OCI-LY1 (cell line): ENCODE measurements around the gene CD200.

Experiments used
- H2AFZ ChIP-seq: fragments of 200-600 bp; sonication (generic), shearing (Covaris generic); 2 replicates; pipeline ENCODE4 v1.6.0; 2014; ENCODE audit warnings: antibody characterized with exemption, mild to moderate bottlenecking, low read length
- H3F3A ChIP-seq: fragments of 200-600 bp; sonication (generic), shearing (Covaris generic); 2 replicates; pipeline ENCODE4 v1.6.0; 2014; ENCODE audit warnings: mild to moderate bottlenecking, antibody characterized with exemption, low read length, moderate library complexity; ENCODE audit not compliant: insufficient read depth
- H3K27ac ChIP-seq: fragments of 200-600 bp; sonication (generic); 2 replicates; pipeline ENCODE4 v1.5.1; 2014; ENCODE audit warnings: low read length, mixed run types, mild to moderate bottlenecking, low read depth; ENCODE audit not compliant: poor library complexity, severe bottlenecking
- H3K27me3 ChIP-seq: fragments of 200-600 bp; sonication (generic); 2 replicates; pipeline ENCODE4 v1.6.0; 2014; ENCODE audit warnings: antibody characterized with exemption, mild to moderate bottlenecking, low read length, moderate library complexity; ENCODE audit not compliant: insufficient read depth
- H3K36me3 ChIP-seq: fragments of 200-600 bp; sonication (generic); 2 replicates; pipeline ENCODE4 v1.6.1; 2014; ENCODE audit warnings: mild to moderate bottlenecking, antibody characterized with exemption, low read length, moderate library complexity, mixed read lengths; ENCODE audit not compliant: insufficient read depth
- H3K4me1 ChIP-seq: fragments of 200-600 bp; sonication (generic); 2 replicates; pipeline ENCODE4 v1.5.1; 2014; ENCODE audit warnings: mild to moderate bottlenecking, low read length, moderate library complexity; ENCODE audit not compliant: insufficient read depth, severe bottlenecking
- H3K4me2 ChIP-seq: fragments of 200-600 bp; sonication (generic), shearing (Covaris generic); 2 replicates; pipeline ENCODE4 v1.6.1; 2014; ENCODE audit warnings: low read length
- H3K4me3 ChIP-seq: fragments of 200-600 bp; sonication (generic); 2 replicates; pipeline ENCODE4 v1.5.1; 2014; ENCODE audit warnings: low read length, low read depth, mild to moderate bottlenecking, mixed read lengths; ENCODE audit not compliant: poor library complexity, severe bottlenecking
- H3K79me2 ChIP-seq: fragments of 200-600 bp; shearing (Covaris generic); 2 replicates; pipeline ENCODE4 v1.6.1; 2016; ENCODE audit warnings: mixed run types, low read length, mixed read lengths; ENCODE audit not compliant: insufficient read depth
- H3K9ac ChIP-seq: fragments of 200-600 bp; sonication (generic), shearing (Covaris generic); 2 replicates; pipeline ENCODE4 v1.6.1; 2014; ENCODE audit warnings: mild to moderate bottlenecking, low read length, mixed read lengths
- H3K9me2 ChIP-seq: fragments of 200-600 bp; sonication (generic), shearing (Covaris generic); 2 replicates; pipeline ENCODE4 v1.6.1; 2014; ENCODE audit warnings: low read depth, mild to moderate bottlenecking, low read length, mixed read lengths
- H3K9me3 ChIP-seq: fragments of 200-600 bp; shearing (Covaris generic); 2 replicates; pipeline ENCODE4 v1.6.1; 2014; ENCODE audit warnings: low read length, mixed read lengths
- H4K20me1 ChIP-seq: fragments of 200-600 bp; sonication (generic), shearing (Covaris generic); 2 replicates; pipeline ENCODE4 v1.6.0; 2016; ENCODE audit warnings: mild to moderate bottlenecking, low read length; ENCODE audit not compliant: insufficient read depth
- EZH2 ChIP-seq: fragments of 200-600 bp; sonication (generic), shearing (Covaris generic); IDR thresholded peaks from 2 replicates; pipeline ENCODE4 v1.8.0; 2017; ENCODE audit warnings: borderline replicate concordance, mixed run types, mild to moderate bottlenecking, antibody characterized with exemption, low read length, moderate library complexity, mixed read lengths
- TF ChIP-seq, protein P1 (sequence below): fragments of 200-600 bp; sonication (generic), shearing (Covaris generic); IDR thresholded peaks from 2 replicates; pipeline ENCODE4 v1.5.1; 2017; ENCODE audit warnings: mild to moderate bottlenecking, antibody characterized with exemption, low read length, moderate library complexity, mixed read lengths

Gene CD200

DNA sequence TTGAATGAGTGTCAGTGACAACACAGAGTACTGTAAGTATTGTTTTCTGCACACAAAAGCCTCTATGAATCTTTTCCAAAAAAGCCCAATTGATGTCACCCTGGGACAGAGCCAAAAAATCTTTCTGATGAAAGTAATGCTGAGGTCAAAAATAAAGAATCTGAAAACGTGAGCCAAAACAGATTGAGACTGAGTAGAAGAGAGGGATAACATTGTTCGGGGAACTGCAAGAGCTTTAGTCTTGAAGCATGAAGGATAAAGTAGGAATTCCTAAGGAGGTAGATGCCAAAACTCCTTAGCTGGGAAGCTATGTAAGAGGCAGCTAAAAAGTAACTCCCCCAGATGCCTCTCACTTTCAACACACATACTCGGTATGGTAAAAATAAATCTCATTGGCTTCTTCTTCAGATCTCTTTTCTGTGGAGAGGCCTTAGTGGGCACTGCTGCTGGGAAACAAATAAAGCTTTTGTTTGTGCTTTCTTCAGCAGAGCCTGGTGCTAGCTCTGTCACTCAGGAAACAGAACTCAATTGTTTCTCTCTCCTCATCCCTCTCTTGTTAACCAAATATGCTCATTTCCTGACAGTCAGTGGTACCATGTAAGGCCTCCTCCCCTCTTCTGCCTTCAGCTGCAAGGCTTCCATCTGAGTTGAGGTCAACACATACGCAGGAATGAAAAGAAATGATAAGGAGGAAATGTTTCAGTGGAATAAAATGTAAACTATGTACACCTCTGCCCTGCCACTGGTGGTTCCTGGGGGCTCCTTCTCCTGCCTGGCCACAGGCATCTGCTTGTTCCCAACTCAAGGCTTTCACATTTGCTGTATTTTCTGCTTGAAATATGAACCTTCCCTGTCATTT lies 58.1 kb downstream of the CD200 start:
- no peak overlapping the region for H3K27ac ChIP-seq
- H2AFZ ChIP-seq = no peak overlapping the region
- no peak overlapping the region for H3K9ac ChIP-seq
- TF ChIP-seq, protein P1, sequence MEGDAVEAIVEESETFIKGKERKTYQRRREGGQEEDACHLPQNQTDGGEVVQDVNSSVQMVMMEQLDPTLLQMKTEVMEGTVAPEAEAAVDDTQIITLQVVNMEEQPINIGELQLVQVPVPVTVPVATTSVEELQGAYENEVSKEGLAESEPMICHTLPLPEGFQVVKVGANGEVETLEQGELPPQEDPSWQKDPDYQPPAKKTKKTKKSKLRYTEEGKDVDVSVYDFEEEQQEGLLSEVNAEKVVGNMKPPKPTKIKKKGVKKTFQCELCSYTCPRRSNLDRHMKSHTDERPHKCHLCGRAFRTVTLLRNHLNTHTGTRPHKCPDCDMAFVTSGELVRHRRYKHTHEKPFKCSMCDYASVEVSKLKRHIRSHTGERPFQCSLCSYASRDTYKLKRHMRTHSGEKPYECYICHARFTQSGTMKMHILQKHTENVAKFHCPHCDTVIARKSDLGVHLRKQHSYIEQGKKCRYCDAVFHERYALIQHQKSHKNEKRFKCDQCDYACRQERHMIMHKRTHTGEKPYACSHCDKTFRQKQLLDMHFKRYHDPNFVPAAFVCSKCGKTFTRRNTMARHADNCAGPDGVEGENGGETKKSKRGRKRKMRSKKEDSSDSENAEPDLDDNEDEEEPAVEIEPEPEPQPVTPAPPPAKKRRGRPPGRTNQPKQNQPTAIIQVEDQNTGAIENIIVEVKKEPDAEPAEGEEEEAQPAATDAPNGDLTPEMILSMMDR = no peak
- H3K27me3 ChIP-seq = no peaks in the 10 kb centered on the region
- H3K9me3 ChIP-seq = no peaks in the 10 kb centered on the region; the same call in 1 of the 2 replicates
- no peaks in the 10 kb centered on the region for H4K20me1 ChIP-seq
- no peaks in the 10 kb centered on the region for H3K79me2 ChIP-seq
- no peaks in the 10 kb centered on the region for H3F3A ChIP-seq
- H3K36me3 ChIP-seq = no peaks in the 10 kb centered on the region
- no peaks in the 10 kb centered on the region for H3K9me2 ChIP-seq
- H3K4me2 ChIP-seq = no peak overlapping the region
- H3K4me3 ChIP-seq = no peak overlapping the region
- H3K4me1 ChIP-seq = no peaks in the 10 kb centered on the region

DNA sequence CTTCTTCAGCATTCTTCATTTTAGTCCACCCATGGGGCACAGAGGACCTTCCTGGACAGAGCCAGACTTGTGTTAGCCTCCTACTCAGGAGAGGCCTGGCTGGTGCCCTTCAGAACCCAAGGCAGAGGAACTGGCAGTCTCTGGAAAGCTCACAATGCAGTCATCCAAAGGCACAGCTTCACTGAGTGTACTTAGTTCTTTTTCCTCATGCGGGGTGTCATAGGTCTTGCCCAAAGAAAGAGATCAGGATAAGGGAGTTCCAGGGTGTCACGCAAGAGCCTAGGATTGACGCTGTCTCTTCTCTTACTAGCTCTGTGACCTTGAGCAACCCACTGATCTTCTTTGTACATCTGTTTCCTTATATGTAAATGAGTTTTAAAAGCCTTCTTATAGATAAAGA lies 58.7 kb downstream of the CD200 start:
- H3K36me3 ChIP-seq = no peaks in the 10 kb centered on the region
- H3K4me3 ChIP-seq = no peak overlapping the region
- no peaks in the 10 kb centered on the region; the same call in 1 of the 2 replicates for H3K9me3 ChIP-seq
- H3K27ac ChIP-seq = no peak overlapping the region
- H3K9me2 ChIP-seq = no peaks in the 10 kb centered on the region
- no peak overlapping the region for H3K4me2 ChIP-seq
- no peaks in the 10 kb centered on the region for H3K27me3 ChIP-seq
- H3K9ac ChIP-seq = no peak overlapping the region
- no peaks in the 10 kb centered on the region for H3K79me2 ChIP-seq
- H3K4me1 ChIP-seq = no peaks in the 10 kb centered on the region
- TF ChIP-seq, protein P1 = no peak
- no peak overlapping the region for H2AFZ ChIP-seq
- H4K20me1 ChIP-seq = no peaks in the 10 kb centered on the region
- H3F3A ChIP-seq = no peaks in the 10 kb centered on the region

DNA sequence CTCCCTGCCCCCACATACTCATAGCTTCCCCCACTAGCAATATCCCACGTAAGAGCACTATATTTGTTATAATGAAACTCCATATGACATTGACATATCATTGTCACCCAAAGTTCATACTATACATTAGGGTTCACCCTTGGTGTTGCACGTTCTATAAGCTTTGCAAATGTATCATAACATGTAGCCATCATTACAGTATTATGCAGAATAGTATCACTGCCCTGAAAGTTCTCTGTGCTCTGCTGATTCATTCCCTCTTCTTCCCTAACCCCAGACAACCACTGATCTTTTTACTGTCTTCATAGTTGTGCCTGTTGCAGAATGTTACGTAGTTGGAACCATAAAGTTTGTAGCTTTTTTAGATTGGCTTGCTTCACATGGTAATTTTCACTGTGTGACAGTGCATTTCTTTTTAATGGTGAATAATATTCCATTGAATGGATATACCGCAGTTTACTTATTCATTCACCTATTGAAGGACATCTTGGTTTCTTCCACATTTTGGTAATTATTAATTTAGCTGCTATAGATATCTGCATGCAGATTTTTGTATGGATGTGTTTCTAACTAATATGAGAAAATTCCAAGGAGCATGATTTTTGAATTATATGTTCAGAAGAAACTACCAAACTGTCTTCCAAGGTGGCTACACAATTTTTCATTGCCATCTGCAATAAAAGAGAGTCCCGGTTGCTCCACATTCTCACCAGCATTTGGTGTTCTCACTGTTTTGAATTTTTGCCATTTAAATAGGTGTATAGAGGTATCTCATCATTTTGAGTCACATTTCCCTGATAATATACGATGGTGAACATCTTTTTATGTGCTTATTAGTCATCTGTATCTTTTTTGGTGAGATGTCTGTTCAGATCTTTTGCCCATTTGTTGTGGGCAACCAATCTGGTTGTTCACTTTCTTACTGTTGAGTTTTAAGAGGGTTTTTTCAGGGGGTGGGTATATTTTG lies 59.7 kb downstream of the CD200 start:
- TF ChIP-seq EZH2 = no peak
- TF ChIP-seq, protein P1 = no peak
- no peak overlapping the region for H3K4me2 ChIP-seq
- no peaks in the 10 kb centered on the region for H4K20me1 ChIP-seq
- no peaks in the 10 kb centered on the region; the same call in 1 of the 2 replicates for H3K9me3 ChIP-seq
- H3K27me3 ChIP-seq = no peaks in the 10 kb centered on the region
- no peak overlapping the region for H3K9ac ChIP-seq
- no peaks in the 10 kb centered on the region for H3K4me1 ChIP-seq
- H3K36me3 ChIP-seq = no peaks in the 10 kb centered on the region
- no peaks in the 10 kb centered on the region for H3F3A ChIP-seq
- no peaks in the 10 kb centered on the region for H3K9me2 ChIP-seq
- H3K4me3 ChIP-seq = no peak overlapping the region
- no peak overlapping the region for H3K27ac ChIP-seq
- H2AFZ ChIP-seq = no peak overlapping the region
- H3K79me2 ChIP-seq = no peaks in the 10 kb centered on the region
